Suppressor macrophage (primary cell): ENCODE results near the gene RAD51B.
A peak's percentile ranks its signal among the peaks of the same experiment; 100 is the strongest.

Experiments
- DNase-seq, 4 experiments: peaks; one replicate each; pipeline ENCODE4 v3.0.0-alpha.2; 2020 to 2022

The RAD51B gene

DNA sequence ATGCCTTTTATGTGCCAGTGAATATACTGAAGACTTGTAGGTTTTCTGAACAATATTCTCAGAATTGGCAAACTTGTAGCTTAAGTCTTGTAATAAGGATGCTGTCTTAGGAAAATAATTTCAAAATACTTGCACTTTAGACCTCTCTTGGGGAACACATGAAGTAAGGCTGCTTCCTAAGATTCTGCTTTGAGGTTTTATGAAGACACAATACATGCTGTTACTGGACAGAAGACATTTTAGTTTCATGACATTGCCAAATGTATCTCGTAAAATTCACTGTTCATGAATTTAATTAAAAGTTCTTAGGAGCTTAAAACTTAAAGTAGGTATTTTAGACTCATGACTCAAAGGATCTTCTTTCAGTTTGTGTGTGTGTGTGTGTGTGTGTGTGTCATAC, 80.7 kb downstream of the RAD51B start:
- no peak for DNase-seq

DNA sequence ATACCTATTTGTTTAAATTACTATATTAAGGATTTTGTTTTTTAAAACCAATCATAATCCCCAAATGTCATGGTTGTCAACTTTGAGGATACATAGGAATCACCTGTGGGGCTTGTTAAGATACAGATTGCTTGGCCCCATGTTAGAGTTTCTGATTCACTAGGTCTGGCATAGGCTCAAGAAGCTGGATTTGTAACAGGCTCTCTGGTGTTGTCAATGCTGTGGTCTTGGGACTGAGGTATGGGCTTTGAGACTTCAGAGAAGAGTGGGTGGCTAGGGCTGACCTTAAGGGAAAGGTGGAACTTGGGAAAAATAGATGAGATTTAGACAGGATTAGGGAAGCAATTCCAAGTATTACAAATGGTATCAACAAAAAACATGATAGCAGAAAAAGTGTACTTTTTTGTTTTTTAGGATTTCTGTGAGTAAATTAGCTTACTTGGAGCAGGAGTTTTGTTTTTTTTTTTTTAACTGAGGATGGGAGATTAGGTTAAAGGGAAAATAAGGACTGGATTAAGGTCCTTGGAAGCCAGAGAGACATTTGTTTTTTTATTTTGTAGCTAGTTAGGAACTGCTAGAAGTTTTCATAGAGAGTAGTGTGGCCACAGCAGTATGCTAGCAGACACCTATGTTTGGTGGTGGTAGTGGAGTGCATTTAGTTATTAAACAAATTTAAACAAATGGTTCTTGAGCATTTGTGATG, 88.6 kb downstream of the RAD51B start:
- DNase-seq: no peak

DNA sequence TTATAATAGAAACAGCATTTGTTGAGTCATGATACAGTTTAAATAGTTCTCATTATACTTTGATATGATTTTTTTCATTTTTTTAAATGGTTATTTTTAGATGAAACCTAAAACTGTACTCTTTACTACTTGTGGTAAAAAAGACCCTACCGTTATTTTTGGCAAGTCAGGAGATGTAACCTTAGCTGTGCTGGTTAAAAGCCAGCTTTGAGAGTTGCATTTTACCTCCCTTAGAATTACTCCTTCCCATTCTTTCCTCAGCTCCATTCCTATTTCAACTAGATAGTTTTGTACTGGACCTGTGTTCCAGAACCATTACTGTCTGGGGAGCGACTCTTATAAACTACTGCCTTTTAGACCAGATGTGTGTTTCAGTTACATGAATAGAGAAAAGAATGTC, 92.0 kb downstream of the RAD51B start:
- no peak for DNase-seq

DNA sequence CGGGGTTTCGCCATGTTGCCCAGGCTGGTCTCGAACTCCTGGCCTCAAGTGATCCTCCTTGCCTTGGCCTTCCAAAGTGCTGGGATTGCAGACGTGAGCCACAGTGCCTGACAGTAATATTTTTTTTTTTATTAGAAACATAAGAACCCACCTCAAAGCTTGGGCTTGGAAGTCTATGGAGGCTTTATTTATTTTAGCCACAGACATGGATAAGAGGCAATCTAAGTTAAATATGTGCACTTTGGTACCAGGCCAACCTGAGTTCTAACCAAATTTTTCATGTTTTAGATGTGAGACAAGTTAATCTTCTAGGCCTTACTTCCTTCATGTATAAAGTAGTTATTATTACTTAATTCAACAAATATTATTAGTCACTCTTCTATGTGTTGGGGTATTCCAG, 96.9 kb downstream of the RAD51B start:
- no peak for DNase-seq

DNA sequence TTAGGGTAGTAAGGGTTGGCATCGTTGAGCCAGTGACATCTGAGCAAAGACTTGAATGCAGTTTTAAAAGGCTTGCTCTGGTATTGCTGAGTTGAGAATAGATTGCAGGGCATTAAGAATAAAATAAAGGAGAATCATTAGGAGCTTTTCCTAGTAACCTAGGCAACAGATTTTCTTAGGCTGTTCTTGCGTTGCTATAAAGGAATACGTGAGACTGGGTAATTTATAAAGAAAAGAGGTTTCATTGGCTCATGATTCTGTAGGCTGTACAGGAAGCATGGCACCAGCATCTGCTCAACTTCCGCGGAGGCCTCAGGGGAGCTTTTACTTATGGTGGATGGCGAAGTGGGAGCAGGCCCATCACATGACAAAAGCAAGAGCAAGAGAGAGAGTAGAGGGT, 97.4 kb downstream of the RAD51B start:
- DNase-seq: no peak

DNA sequence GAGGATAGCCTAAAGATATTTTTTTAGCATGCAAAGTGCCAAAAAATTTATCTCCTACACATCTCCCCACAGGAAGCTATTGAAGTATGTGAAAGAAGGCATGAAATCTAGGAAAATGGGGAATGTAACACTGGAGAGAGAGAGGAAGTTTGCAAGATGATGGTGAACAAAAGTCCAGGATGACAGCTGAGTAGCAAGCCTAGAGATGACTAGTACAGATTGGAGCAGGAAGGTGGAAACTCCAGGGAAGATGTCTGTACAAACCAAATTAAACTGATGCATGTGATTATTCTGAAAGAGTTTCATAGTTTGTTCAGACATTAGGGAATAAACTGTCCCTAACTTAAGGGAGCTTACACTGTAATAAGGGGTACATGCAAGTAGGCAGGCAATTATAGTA, 99.3 kb downstream of the RAD51B start:
- no peak for DNase-seq

DNA sequence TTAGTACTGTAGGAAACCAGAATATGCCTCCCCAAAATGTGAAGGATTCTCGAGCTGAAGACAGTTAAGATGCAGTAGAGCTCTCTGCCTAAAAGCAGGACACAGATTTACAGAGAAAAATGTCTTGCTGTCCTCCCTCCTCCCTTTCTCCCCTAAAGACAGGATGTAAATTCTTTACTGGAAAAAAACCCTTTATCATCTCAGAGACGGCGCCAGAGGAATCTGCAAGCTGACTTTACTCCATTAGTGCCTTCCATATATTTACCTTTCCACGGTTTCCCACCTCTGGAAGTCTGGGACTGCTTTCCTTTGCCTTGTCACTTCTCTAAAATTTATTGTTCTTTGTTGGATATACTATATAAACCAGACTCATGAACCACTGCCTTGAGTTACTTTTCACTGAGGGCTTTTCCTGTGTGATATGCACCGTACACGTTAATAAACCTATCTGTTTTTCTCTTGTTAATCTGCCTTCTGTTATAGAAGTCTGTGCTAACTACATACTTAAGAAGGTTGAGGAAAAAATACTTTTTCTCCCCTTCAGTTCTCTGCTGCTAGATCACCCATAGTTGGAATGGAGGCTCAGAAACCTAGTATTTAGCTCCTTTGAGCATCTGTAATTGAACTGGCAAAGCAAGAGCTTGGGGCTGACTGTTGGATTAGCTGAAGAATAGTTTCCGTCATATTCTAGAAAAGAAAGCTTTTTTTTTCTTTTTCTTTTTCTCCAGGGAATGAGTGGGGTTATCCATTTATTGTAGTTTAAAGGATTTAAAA, 99.9 kb downstream of the RAD51B start:
- DNase-seq: no peak

DNA sequence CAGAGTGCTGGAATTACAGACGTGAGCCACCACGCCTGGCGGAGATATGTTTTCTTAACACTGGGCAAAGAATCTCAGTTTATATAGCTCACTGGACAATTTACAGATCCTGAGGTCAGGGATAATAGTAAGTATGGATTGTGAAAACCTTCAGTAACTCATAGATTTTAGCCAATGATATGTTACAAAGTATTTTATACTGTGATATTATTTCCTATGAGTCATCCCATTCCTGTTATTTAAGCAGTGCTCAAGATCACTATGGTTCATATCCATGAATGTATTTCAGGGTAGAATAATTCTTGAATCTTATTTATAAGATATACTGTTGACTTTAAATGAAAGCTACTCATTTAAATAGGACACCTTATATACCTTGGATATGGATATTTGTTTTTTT, 107.2 kb downstream of the RAD51B start:
- no peak for DNase-seq

DNA sequence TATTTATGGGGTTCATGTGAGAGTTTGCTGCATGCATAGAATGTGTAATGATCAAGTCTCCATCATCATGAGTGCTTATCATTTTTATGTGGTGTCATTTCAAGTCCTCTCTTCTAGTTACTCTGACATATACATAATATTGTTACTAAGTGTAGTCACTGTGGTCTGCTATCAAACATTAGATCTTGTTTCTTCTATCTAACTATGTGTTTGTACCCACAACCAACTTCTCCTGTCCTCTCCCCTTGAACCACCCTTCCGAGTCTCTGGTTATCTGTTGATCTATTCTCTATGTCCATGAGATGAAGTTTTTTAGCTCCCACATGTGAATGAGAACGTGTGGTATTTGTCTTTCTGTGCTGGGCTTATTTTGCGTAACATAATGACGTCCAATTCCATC, 107.7 kb downstream of the RAD51B start:
- no peak for DNase-seq

DNA sequence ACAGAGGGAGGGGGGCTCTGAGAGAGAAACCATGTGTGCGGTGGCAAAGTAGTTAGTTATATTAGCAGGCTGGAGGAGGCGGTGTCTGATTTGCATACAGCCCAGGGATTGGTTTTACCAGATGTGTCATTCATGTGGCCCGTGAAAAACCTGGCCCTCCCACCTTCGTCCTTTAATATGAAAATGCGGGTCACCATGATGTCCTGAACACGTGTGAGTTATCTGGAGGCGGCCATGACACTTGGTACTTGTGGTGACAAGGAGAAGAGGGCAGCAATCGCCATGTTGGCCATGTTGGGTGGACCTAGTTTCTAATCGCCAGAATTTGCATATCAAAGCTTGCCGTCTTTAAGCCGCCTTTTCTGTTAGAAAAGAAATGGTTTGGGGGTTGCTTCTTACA, 108.8 kb downstream of the RAD51B start:
- no peak for DNase-seq

DNA sequence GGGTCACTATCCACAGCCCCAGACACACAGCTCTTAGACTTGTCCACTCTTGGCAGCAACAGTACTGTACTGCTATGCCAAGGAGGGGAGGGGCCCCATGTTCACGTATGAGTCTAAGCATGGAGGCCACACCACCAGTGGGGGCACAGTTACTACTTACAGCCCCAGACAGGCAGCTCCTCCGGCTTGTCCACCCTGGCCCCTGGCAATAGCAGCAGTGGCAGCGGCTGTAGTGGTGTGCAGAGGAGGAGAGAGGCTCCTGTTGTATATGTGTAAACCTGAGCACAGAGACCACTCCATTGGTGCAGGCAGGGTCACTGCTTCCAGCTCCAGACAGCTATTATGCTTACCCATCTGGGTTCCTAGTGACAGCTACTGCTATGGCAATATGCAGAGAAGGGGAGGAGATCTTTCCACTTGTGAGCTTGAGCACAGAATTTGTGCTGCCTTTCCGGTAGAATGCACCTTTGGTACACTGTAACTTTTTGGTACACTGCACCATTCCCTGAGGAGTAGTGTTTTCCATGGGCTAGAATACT, 113.2 kb downstream of the RAD51B start:
- DNase-seq: no peak

DNA sequence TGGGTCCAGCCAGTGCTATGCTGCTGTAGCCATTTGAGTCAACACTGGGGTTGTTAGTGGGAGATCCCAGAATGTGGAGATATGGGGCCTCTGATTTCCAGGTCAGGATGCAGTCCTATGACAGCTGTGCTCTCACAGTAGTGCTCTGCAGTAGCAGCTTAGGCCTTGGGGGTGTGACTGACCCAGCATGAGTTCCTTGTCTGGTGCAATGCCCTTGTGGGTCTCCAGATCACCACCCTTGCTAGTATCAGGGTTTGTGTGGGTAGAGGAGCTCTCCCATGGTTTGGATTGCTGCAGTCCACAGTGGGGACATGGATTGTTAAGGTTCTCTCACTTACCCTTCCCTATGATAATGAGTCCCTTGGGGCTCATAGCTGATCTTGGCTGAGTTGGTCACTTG, 113.7 kb downstream of the RAD51B start:
- DNase-seq: peak; percentile 11 to 59 (median 47)

DNA sequence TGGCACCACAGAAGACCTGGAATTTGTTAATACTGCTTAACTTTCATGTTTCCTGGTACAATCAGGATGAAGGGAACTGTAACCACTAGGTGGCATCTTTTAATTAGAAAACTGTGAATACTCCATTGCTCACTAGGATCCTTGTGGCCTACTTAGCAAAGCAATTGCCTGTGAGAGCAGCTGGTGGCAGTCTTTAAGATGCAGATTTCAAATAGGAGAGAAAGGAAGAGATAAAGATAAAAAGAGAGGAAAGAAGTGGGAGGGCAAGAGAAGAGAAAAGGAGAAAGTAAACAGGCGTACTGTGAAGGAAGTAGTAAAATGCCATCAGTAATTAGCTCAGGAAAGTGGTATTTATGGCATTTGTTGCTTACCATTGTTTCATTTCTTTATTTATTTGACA, 114.5 kb downstream of the RAD51B start:
- DNase-seq: peak; percentile 47 to 82 (median 62)

DNA sequence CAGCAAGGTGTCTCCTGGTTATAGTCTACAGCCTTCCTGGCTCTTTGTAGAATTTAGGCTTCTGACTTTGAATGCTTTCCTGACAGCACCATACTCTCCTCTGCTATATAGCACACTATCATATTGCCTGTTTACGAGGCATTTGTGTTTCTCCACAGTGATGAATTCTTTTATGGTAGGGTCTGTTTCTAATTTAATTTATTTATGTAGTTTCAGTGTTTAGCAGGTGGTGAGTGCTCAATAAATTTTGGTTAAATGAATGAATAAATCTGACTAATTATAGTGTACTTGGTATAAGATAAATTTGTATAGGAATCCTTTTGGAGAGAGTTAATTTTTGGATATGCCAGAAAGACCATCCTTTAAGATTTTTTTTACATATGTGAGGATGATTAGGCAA, 115.3 kb downstream of the RAD51B start:
- no peak for DNase-seq

DNA sequence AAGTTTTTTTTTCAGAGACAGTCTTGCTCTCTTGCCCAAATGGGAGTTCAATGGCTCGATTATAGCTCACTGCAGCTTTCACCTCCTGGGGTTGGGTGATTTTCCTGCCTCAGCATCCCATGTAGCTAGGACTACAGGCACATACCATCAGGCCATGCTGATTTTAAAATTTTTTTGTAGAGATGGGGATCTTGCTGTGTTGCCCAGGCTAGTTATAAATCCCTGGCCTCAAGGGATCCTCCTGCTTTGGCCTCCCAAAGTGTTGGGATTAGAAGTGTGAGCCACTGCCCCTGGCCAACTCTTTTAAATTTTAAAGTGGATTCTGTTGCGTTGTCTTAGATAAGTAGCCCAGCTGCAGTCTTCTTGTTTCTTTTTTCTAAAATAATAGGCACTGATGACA, 115.8 kb downstream of the RAD51B start:
- DNase-seq: no peak

DNA sequence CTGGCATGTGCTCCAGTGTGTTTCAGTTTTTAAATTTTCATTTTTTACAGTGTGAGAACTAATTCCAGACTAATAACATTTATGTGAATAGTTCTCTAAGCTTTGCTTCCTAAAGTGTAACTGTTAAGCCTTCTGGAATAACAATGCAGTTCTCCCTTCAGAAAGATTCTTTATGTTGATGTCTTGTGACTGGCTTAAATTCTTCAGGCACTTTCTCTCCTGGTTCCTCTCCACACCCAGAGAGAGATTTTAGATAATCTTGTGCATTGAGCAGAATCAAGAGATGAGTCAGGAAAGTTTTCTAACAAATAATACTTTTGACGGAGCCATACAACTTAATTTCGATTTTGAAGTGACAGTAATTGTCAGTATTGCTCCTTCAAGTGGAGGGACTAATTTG, 118.5 kb downstream of the RAD51B start:
- no peak for DNase-seq

DNA sequence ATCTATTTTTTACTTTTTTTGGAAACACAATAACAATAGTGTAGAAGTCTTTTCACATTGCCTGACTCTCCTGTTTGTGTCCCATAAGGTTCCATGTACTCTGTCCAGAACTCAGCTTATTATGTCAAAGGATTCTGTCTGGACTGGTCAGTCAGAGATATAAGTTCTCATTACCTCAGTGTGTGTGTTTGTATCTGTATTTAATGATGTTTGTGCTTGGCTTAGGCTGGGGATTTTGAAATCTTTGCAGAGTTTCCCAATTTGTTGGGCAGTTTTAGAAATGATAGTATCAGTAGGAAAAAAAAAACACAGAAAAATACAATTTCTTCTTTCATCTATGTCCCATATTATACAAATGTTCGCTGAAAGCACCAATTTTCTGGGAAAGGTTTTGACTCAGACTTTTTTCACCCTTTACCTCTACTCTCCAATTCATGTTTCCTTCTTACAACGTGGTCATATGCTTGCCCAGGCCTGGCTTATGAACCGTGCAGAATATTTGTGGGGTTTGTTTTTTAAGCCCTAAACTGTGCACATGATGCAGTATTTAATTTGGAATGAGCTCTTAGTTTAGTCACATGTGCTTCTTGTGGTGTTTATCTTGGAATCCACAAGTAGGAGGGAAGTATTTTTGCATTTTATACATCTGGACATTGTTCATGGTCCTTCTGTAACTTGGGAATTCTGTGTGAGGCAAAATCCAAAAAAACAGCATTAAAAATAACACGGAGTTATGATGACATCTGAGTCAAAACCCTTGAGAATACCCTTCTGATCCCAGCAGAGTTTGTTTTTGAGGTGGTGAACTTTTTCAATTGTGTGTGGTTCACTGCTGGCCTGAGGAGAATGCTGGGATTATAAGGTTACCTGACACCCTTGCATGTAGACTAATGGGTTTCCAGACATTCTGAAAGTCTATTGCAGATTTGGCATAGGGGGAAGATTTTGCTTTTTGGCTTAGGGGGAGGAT, 121.2 kb downstream of the RAD51B start:
- DNase-seq: peak in 2 of 4 experiments; percentile 4 to 10

DNA sequence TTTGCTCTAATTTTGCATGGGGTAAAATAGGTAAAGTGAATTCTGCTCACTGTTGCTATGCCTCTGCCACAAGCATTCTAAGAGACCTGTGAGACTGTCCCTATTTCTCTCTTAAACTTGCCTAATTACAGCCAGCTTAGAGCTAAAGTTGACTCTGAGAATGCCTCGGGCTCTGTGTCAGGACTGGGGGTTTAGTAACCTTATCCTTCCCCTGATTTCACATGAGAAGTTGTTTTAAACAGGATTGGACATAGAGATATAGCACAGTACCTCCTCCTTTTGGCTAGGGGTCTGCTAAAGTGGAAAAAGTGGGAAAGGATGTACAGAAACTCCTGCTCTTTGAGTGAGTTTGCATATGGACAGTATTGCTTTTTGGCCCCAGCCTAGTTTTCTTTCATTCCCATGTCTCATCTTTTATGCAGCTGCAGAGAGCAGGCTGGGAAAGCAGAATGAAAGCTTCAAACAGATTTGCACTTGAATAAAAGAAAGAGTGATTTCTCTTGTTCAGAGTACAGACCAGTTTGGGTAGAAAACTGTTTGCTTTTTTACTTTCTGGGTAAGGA, 122.0 kb downstream of the RAD51B start:
- no peak for DNase-seq

DNA sequence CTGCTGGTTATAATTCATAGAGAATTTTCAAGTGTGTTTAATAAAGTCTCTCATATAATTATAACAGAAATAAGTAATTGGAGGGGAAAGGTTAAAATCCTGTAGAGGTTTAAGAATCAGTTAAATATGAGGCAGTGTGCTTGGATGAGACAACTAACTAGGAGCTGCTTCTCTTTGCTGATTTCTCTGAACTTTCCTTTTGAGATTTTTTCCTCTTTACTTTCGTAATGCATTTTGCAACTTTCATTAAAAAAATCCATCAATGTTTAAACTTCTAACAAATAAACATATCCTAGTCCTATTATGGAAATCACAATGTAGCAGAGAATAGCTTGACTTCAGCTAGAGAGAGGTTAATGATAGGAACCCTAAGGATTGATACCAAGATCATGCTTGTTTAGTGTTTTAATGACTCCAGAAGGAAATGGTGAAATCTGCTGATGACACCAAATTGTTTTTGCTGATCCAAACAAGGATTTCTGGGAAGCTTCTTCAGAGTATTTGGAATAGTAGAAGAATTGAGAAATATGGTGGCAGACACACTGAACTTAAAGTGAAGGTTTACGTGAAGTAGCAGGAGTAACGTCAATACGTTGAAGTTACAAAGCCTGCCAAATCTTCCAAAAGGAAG, 122.6 kb downstream of the RAD51B start:
- DNase-seq: no peak

DNA sequence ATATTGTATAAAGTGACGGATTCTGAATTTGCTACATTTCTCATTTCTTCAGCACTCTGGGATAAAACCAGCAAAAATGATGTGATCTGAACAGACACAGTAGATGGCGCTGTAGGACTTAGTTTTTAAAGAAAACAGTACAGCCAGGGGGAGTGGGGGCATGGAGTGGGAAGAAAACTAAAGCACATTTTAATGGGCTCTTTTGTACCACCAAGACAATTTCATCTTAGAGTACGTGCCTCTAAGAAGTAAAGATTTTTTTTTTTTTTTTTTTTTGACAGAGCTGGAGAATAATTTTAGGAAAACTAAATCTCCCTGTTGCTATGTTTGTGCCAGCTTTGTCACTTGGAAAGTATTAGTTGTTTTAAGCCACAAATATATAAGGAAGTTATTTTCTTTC, 124.4 kb downstream of the RAD51B start:
- peak; percentile 76 to 90 (median 82) for DNase-seq

DNA sequence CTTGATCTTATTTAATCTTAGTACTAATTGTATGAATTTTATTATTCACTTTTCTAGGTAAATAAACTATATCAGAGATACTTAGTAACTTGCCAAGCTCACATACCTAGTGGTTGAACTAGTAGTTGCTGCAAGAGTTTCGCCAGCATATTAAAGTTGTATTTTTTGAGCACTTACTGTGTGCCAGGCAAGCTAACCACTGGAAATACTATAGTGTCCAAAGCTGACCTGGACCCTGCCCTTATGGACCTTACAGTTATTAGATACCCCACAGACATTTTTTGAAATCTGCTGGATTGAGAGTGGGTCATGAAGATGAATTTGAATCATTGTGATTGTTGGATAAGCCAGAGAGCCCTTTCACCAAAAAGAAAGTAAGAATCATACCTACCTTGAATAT, 125.0 kb downstream of the RAD51B start:
- DNase-seq: no peak

DNA sequence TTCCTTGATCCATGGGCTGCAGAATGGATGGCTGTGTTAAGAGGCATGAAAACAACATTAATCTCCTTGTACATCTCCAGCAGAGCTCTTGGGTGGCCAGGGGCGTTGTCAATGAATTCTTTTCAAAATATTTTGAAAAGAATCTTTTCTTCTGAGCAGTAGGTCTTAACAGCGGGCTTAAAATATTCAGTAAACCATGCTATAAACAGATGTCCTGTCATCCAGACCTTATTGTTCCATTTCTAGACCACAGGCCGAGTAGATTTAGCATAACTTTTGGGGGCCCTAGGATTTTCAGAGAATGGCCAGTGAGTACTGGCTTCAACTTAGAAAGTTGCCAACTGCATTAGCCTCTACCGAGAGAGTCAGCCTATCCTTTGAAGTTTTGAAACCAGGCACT, 130.2 kb downstream of the RAD51B start:
- no peak for DNase-seq
